ENCODE results near the gene VPS35.
A peak's percentile ranks its signal among the peaks of the same experiment; 100 is the strongest.
"Not testable (repeated sequence)": the region's sequence is repeated elsewhere in the genome, so short reads cannot be mapped to it uniquely, and the experiment has no call there.

The VPS35 gene

DNA sequence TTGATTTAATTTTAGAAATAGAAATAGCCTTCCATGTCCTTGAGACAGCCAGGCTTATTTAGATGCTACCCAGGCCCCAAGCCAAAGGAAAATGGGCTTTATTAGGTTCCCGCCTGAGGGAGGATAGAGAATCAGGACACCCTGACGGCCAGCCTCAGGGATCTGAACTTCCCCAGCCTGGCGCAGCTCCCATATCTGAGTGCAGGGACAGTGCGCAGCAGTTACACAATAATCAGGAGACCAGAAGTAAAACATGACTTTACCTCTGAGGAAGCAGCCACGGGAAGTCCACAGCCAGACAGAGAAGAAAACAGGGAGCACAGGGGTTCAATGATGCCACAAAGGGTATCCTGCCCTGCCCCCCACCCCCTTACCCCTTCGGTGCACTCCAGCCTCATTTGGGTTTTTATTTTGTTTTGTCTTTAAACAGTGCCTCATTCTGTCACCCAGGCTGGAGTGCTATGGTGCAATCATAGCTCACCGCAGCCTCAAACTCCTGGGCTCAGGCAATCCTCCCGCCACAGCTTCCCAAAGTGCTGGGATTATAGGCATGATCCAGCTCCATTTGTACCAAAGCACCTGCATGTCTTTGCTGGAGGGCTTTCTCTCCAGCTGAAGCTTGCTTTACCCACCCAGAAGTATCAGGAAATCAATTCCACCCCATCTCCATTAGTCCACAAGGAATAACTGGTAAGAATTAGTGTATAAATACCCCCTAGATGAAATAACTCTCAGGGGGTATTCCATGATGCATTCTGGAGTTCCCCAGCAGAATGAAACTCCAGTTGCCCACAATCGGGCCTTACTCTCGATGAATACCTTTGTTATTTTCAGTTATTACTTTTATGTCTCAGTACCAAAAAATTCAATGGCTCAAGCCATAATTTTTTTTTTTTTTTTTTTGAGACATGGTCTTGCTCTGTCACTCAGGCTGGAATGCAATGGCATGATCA is 22.4 kb upstream of the VPS35 start:
- DNase-seq, result no peak

DNA sequence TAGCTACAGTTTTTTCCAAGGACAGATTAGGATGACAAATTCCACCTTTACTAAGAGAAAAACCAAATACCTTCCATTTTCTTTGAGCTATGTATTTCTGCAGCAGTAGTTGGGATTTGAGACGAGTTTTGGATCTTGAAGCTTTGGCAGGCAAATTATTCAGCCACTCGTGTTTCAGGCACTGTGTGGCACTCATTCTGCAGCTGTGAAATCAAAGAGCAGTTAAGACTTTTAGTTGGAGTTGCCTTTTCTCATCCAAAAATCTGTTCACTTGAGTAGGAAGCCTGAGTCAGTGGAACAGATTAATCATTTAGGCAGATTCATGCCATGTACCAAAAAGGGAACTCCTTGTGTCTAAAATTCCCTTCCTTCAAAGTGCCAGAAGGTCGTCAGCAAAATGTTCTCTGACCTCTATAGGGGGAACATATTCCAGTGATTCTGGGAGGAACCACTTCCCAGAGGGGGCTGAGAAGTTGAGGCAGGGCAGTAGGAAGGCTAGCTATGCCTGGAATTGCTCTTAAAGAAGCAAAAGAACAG is 20.6 kb upstream of the VPS35 start:
- DNase-seq, result no peak

DNA sequence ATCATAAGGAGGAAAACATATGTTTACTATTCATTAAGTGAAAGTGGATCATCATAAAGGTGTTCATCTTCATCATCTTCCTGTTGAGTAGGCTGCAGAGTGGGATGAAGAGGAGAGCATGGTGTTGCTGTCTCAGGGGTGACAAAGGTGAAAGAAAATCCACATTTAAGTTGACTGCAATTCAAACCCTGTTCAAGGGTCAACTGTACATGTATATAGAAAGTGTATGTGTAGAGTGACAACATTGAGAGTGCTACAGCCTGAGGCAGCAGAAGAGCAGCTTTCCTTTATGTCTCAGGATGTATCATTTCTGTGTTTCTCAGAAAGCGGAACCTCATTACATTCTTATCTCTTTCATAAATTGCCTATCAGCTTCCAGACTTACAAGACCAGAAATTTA is 17.7 kb upstream of the VPS35 start:
- no peak for DNase-seq

DNA sequence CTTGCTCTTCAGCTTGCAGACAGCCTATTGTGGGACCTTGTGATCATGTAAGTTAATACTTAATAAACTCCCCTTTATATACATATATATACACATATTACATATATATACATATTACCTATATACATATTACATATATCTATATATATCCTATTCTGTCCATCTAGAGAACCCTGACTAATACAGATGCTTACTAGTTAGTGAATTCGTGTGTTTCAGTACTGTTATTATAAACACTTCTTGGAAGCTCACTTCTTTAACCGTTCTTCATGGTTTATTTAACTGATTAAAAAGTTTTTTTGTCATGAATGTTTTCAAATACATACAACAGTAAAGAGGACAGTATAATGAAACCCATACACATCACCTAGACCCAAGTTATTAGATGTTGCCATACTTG is 13.1 kb upstream of the VPS35 start:
- no peak for DNase-seq

DNA sequence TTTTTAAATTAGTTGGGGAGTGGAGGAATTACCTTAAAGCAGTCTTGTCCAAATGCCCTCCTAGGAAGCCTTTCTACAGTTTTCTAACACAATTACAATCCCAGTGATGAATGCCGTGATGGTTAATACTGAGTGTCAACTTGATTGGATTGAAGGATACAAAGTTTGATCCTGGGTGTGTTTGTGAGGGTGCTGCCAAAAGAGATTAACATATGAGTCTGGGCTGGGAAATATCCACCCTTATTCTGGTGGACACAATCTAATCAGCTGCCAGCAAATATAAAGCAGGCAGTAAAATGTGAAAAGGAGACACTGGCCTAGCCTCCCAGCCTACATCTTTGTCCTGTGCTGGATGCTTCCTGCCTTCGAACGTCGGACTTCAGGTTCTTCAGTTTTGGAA is 12.6 kb upstream of the VPS35 start:
- DNase-seq, result no peak

DNA sequence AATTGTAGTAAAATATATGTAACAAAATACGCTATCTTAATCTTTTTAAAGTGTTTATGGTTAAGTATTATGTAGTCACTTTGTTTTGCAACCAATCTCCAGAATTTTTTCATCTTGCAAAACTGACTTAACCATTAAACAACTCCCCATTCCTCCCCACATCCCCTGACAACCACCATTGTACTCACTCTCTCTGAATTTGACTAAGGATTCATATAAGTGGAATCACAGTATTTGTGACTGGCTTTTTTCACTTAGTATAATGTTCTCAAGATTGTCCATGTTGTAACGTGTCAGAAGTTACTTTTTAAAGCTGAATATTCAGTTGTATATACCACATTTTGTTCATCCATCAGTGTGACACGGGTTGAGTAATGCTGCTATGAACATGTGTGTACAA is 11.1 kb upstream of the VPS35 start:
- DNase-seq, result no peak

- DNase-seq, result no peak
Observed at GRCh38 chr16:46696957-46697356, 8.0 kb upstream of the VPS35 start.

GRCh38 chr16:46695937-46696336 is 7.0 kb upstream of the VPS35 start:
- no peak for DNase-seq

DNA sequence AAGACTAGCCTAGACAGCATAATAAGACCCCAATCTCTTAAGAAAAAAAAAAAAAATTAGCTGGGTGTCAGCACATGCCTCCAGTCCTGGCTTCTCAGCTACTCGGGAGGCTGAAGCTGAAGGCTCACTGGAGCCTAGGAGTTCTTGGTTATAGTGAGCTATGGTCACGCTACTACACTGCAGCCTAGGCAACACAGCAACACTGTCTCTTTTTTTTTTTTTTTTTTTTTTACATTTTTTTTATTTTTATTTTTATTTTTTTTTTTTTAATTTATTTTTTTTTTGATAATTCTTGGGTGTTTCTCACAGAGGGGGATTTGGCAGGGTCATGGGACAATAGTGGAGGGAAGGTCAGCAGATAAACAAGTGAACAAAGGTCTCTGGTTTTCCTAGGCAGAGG is 4.6 kb upstream of the VPS35 start:
- no peak for DNase-seq

- peak in 1 of 3 experiments; percentile 30 for DNase-seq
Observed at GRCh38 chr16:46691726-46692125, 2.7 kb upstream of the VPS35 start.

DNA sequence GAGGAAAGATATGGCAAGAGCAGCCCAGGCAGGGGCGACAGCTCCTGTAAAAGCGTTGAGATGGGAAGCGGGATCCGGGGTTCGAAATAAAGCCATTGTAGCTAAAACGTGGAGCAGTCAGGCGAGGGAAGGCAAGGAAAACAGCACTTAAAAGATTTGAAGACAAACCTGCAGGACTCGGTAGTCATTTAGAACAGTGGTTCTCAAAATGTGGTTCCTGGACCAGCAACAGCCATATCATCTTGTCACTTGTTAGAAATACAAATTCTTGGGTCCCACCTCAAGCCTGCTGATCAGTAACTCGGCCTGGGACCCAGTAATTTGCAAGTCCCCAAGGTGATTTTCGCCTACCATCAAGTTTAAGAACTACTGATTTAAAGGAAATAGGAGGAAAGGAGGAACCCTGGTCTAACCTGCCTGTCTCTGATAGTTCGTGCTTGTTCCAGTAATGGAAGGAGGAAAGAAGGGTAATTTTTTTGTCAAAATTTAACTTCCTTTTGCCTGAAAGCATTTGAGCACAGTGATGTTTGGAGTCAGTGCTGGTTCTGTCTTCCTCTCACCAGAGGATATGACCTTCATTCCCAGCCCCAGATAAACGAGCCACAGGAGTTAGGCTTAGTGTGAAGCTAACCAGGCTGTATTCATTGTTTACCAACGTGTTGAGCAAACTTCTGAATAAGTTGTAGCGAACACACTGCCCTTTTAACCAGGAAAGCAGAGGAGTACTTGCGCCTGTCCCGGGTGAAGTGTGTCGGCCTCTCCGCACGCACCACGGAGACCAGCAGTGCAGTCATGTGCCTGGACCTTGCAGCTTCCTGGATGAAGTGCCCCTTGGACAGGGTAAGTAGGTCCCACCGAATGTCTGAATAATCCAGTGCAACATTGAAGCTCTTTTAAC is 1.6 kb upstream of the VPS35 start:
- peak in 1 of 3 experiments; percentile 43 for DNase-seq

DNA sequence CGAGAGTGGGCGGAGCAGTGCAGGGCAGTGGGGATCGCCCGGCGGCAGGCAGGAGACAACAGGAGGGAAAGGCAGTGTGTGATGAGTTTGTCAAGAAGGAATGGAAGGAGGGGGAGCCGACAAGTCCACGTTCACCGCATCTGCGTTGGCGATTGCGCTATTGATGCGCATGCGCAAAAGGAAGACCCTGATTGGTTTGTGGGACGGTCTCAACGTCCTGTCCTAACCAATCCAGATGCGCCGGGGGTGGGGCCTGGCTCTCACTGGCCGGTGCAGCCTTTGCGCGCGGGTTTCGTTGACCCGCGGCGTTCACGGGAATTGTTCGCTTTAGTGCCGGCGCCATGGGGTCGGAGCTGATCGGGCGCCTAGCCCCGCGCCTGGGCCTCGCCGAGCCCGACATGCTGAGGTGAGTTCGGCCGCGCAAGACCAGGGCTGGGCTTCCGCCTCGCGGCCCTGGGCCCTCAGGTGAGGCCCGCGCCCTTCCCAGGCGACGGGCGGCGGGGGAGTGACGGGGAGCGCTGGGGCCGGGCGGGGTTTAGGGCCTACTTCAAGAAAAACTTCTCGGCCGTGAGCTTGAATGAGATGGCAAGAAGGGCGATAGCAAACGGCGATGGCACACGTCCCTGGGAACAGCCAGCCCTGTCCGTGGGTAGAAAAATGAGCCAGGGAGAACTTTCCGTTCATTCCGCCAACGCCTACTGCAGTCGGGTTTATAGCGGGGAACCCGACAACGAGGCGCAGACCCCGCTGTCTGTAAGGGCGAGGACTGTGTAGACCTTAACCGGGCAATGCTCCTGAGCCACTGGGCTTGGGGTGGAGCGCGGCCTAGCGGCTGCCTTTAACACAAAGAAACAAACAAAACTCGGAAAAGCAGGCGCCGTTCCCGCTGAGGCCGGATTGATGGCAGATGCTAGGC is 645 bp upstream of the VPS35 start, which contains the start of gene ORC6:
Gene ORC6 (plus strand): TSS at position 295 of the 916 bp plus-strand sequence. CDS start 47 bp downstream, at position 342.
- DNase-seq, result peak; percentile 89 to 100 (median 99)

GRCh38 chr16:46688101-46688653 is 801 bp downstream of the VPS35 start:
- DNase-seq, result no peak

DNA sequence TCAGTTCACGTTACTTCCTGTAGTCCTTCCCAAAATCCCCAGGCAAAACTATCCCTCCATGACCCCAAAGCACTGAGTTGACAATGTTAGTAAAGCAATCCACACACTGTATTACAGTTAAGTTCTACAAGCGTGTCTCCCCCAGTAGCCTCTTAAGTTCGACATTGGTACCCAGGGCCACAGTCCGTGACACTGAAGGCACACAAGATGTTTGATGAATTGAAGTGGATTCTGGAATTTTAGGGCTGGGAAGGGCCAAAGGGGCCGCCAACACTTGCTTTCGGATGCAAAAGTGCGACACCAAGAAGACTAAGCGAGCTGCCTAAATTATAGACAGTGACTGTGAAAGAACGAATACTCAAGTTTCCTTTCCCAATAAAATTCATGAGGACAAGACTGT is 1.5 kb downstream of the VPS35 start:
- peak in 1 of 3 experiments; percentile 11 for DNase-seq

DNA sequence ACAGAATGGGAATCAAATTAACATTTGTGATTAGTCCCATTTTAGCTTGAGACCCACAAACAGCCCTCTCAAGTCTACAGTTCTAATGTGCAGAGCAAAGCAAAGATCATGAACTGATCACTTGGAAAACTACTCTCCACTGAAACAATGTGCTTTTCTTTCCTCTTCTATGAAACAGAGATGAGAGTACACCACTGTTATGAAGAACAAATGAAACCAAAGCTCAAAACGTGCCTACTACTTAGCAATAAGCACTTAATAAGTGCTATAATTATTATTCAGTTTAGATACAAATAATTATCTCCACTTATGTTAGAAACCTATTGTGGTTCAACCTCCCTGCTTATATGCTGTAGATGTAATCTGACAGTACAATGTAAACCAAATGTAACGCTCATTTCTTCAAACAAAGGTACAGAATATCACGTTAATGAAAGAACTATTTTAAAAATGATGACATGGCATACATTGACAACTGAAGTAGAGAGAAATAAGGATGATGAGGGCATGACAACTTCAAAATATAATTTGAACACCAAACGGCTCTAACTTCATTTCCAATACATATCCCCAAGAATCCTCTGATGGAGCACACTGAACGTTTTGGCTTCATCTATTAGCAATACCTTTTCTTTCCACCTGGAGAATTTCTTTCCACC is 2.0 kb downstream of the VPS35 start:
- DNase-seq, result peak in 1 of 3 experiments; percentile 30

GRCh38 chr16:46681867-46682266 is 7.1 kb downstream of the VPS35 start:
- not testable (repeated sequence) for DNase-seq

GRCh38 chr16:46677943-46678342 is 11.0 kb downstream of the VPS35 start:
- not testable (repeated sequence) for DNase-seq

- DNase-seq, result peak; percentile 27 to 74 (median 28)
Observed at GRCh38 chr16:46673320-46674013, 15.5 kb downstream of the VPS35 start.

DNA sequence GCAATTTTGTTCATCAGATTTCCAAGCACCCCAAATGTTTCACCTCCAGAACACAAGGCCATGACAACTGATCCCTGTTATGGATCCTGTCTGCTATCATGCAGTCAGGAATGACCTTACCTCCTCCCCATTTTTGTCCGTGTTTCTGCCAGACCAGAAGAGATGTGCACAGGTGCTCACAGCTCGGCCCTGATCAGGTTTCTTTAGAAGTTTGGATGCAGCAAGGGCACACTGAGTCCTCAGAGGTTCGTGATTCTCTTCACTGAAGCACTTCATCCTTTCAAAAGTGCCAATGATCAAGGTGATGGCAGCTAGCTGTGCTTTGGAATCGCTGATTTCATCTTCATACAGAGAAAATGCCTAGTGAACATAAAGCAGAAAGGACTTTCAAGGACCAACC is 26.9 kb downstream of the VPS35 start:
- DNase-seq, result no peak

GRCh38 chr16:46658925-46659324 is 30.1 kb downstream of the VPS35 start:
- no peak for DNase-seq

DNA sequence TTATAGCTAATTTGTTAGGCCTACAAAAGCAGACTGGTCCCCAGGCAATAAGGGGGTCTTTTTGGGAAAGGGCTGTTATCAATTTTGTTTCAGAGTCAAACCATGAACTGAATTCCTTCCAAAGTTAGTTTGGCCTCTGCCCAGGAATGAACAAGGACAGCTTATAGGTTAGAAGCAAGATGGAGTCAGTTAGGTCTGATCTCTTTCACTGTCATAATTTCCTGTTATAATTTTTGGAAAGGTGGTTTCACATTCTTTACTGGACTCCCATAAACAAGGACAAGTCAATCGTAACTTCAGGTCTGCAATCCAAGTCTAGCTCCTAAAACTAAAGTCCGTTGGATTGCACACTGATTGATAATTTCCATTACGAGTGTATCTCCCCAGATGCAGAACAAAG is 37.7 kb downstream of the VPS35 start:
- DNase-seq, result no peak

All from NCI-H1417 (cell line).